ENCODE results near the gene C6orf47.
A peak's percentile ranks its signal among the peaks of the same experiment; 100 is the strongest.

The C6orf47 gene

GRCh38 chr6:31632279-31632946 lies 28.2 kb downstream of the C6orf47 start:
- no peak for DNase-seq

GRCh38 chr6:31631681-31632278 lies 28.8 kb downstream of the C6orf47 start:
- no peak for DNase-seq

GRCh38 chr6:31631209-31631608 lies 29.4 kb downstream of the C6orf47 start:
- no peak for DNase-seq

GRCh38 chr6:31630177-31630934 lies 30.2 kb downstream of the C6orf47 start:
- no peak for DNase-seq

- no peak for DNase-seq
These were observed 31.6 kb downstream of the C6orf47 start for GRCh38 chr6:31629014-31629413.

GRCh38 chr6:31627690-31628287 lies 32.8 kb downstream of the C6orf47 start:
- no peak for DNase-seq

- DNase-seq, result no peak
These were observed 33.6 kb downstream of the C6orf47 start for GRCh38 chr6:31626952-31627351.

GRCh38 chr6:31624070-31624469 lies 36.5 kb downstream of the C6orf47 start:
- DNase-seq, result no peak

GRCh38 chr6:31622684-31623091 lies 37.9 kb downstream of the C6orf47 start:
- peak; percentile 22 to 38 for DNase-seq

GRCh38 chr6:31621991-31622390 lies 38.6 kb downstream of the C6orf47 start:
- DNase-seq, result no peak

GRCh38 chr6:31621320-31621939 lies 39.1 kb downstream of the C6orf47 start:
- DNase-seq, result no peak

GRCh38 chr6:31620586-31621319 lies 39.8 kb downstream of the C6orf47 start, which contains the start of gene PRRC2A:
Gene PRRC2A, plus strand, starts transcription at chr6:31620715. Its CDS starts 2,075 bp downstream, at chr6:31622790.
- DNase-seq, result peak; percentile 69 to 81

GRCh38 chr6:31619805-31620585 lies 40.6 kb downstream of the C6orf47 start:
- peak; percentile 99 for DNase-seq

GRCh38 chr6:31617010-31617409 lies 43.6 kb downstream of the C6orf47 start:
- DNase-seq, result no peak

GRCh38 chr6:31615748-31616147 lies 44.8 kb downstream of the C6orf47 start:
- peak; percentile 97 to 98 for DNase-seq

GRCh38 chr6:31614684-31615578 lies 45.6 kb downstream of the C6orf47 start, which contains the start of gene AIF1:
Gene AIF1, plus strand, starts transcription at chr6:31615234. Its CDS starts 96 bp downstream, at chr6:31615330.
- DNase-seq, result peak; percentile 73 to 82

- peak in 1 of 2 experiments; percentile 33 for DNase-seq
These were observed 46.4 kb downstream of the C6orf47 start for GRCh38 chr6:31614075-31614619.

GRCh38 chr6:31610968-31611367 lies 49.6 kb downstream of the C6orf47 start:
- DNase-seq, result no peak

GRCh38 chr6:31609519-31610406 lies 50.8 kb downstream of the C6orf47 start:
- no peak for DNase-seq

Measured in Kasumi-1 (cell line).